GM19023 (cell line): ENCODE results near the gene KRTAP1-4.
"Not testable (repeated sequence)": the region's sequence is repeated elsewhere in the genome, so short reads cannot be mapped to it uniquely, and the experiment has no call there.

ENCODE experiments used
- ATAC-seq: cut with Tn5 transposase; IDR thresholded peaks from one replicate; pipeline ENCODE4 v1.9.1; 2021; ENCODE audit warnings: mild to moderate bottlenecking, moderate library complexity; ENCODE audit not compliant: unreplicated experiment

Gene KRTAP1-4, protein sequence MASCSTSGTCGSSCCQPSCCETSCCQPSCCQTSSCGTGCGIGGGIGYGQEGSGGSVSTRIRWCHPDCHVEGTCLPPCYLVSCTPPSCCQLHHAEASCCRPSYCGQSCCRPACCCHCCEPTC

DNA sequence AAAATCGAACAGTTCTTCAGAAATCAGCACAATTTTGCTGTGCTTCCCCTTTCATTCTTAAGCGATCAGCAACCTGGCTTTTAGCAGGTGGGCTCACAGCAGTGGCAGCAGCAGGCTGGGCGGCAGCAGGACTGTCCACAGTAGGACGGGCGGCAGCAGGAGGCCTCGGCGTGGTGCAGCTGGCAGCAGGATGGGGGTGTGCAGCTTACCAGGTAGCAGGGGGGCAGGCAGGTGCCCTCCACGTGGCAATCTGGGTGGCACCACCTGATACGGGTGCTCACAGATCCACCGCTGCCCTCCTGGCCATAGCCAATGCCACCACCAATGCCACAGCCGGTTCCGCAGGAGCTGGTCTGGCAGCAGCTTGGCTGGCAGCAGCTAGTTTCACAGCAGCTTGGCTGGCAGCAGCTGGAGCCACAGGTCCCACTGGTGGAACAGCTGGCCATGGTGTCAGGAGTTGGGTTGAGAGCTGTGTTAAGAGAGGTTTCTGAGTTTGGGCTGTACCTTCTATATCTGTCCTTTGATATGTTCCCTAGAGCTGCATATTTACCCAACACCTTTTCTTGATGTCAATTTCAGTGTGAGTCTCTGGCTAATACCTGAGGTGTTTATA, at the start of gene KRTAP1-4:
Gene KRTAP1-4, minus strand, starts transcription at position 563 of the 613 bp plus-strand sequence. Its CDS starts 117 bp downstream, at position 446.
- no peak for ATAC-seq

DNA sequence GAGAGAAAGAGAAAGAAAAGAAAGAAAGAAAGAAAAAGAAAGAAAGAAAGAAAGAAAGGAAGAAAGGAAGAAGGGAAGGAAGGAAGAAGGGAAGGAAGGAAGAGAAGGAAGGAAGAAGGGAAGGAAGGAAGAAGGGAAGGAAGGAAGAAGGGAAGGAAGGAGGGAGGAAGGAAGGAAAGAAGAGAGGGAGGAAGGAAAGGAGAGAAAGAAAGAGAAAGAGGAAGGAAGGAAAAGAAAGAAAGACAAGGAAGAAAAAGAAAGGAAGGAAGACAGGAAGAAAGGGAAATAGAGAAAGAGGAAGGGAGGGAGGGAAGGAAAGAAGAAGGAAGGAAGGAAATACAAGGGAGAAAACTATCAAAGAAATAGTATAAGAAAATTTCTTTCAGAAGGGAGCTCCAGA, 46.8 kb upstream of the KRTAP1-4 start:
- ATAC-seq, result no peak

DNA sequence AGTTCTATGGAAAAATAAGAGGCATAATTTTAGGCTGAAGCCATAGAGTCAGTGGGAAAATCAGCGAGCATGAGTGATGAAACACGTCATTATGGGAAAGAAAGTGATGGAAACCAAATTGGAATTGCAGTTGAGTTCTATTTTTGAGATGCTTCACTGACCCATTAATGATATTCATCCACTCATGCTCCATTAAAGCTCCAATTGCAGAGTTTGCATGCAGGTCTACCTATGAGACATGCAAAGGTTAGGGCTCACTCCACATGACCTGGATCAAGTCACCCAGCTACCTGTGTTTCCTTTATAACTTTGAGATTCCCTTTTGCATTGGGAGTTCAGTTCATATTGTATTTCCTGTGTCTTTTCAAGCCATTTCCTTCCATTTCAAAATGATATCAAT, 43.7 kb upstream of the KRTAP1-4 start:
- ATAC-seq, result no peak

GRCh38 chr17:41071606-41072360, 41.8 kb upstream of the KRTAP1-4 start:
- no peak for ATAC-seq

GRCh38 chr17:41069031-41069430, 39.0 kb upstream of the KRTAP1-4 start:
- ATAC-seq, result no peak

GRCh38 chr17:41067281-41067680, 37.3 kb upstream of the KRTAP1-4 start:
- ATAC-seq, result no peak

DNA sequence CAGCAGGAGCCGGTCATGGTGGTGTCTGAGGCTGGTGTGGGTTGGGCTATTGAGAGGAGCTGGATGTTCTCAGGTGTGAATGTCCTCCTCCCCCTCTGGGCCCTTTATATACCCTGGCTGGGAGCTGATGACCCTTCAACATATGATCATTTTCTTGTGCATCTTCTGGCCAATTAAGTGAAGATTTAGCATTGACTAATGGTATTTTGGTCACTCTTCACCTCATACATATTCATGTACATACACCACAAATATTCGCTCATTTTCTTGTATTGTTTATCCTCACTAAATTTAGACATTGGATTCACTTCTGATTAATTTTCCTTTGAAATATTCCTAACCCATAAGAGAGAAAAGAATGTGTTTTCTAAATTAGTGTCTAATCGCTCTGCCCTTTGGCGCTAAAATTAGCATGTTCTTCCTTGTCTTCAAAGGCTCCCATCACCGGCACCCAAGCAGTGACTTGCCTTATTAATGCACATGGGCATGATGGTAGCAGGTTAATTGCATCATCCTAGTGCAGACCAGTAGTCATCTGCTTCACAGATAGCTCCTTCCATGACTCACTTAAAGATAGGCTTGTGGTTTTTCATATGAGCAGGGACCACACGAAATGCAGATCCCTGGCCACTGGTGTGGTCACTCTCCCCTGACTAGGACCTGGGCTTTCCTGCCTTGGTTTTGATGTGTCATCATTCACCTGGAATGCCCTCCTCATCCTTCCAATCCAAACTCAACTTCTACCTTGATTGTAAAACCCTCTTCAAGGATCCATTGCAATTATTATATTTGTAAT, 36.0 kb upstream of the KRTAP1-4 start, which contains the start of gene KRTAP2-4:
Gene KRTAP2-4, minus strand, starts transcription at position 51 of the 796 bp plus-strand sequence. Its CDS starts 34 bp downstream, at position 17.
- no peak for ATAC-seq

DNA sequence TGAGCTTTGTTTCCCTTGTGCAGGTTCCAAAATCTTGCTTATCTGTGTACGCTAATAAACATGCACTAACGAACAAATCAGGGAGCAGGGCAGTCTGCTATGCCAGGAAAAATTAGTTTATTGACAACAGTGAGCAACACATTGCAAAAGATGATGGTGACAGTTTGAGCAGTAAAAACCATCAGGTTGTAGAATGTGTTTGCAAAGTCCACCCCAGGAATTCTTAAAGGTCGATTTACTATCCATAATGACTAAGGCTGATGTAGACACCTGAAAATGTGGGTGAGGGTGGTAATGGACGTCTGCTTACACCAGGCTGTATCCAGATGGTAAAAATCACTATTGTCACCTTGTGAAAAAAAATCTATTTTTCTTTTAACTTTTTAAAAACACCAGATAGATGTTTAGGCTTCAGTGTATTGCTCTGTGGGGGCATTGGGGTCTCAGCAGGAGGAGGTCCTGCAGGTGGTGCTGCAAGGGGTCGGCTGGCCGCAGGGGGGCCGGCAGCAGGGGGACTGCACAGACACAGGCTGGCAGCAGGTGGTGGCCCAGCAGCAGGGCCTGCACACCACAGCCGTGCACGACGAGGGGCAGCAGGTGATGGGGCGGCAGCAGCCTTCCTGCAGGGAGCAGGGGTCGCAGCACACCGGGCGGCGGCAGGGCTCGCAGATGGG, 35.2 kb upstream of the KRTAP1-4 start:
- ATAC-seq, result not testable (repeated sequence)

- ATAC-seq, result no peak
Measured at GRCh38 chr17:41064301-41064700, 34.3 kb upstream of the KRTAP1-4 start.

DNA sequence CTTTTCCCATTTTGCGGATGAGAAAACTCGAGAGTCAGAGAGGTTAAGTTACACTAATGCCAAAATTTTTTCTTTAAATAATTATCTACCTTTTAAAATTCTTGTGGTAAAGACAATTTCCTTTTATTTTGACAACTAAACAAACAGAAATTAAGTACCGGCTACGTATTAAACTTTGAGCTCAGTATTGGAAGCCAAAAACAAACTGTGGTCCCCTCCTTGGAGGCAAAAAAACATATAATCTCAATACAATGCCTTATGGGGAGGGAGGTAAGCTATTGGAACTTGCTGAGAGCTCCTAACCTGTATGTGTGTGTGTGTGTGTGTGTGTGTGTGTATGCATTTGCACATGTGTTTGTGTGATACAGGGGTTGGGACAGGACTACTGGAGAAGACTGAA, 33.5 kb upstream of the KRTAP1-4 start:
- ATAC-seq, result no peak

GRCh38 chr17:41061964-41062363, 32.0 kb upstream of the KRTAP1-4 start:
- ATAC-seq, result no peak

- no peak for ATAC-seq
Measured at GRCh38 chr17:41060052-41060604, 30.1 kb upstream of the KRTAP1-4 start, which contains the start of gene KRTAP2-3. Gene KRTAP2-3 (minus strand): TSS chr17:41060114. CDS start chr17:41060050, 64 bp downstream.

DNA sequence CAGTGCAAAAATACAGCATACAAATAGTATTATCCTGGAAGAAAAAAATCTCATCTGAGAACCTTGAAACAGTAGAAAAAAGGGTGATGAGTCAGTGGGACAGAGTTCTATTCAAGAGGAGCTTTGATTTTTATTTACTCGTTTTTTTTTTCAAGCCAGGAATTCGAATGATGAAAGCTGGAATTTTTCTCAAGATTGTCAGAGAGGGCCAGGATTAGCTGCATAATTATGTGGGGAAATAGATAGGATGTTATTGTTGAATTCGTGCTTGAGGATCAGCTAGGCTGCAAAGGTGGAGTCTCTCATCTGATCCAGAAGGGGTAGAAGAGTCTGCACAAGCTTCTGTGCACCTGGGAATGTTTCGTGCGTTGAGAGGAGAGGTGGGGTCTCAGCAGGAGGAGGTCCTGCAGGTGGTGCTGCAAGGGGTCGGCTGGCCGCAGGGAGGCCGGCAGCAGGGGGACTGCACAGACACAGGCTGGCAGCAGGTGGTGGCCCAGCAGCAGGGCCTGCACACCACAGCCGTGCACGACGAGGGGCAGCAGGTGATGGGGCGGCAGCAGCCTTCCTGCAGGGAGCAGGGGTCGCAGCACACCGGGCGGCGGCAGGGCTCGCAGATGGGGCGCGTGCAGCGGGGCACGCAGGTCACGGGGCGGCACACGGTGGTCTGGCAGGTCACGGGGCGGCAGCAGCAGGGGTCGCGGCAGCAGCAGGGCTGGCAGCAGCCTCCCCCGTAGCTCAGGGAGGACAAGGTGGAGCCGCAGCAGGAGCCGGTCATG, 29.5 kb upstream of the KRTAP1-4 start:
- not testable (repeated sequence) for ATAC-seq

GRCh38 chr17:41058741-41059140, 28.7 kb upstream of the KRTAP1-4 start:
- no peak for ATAC-seq

DNA sequence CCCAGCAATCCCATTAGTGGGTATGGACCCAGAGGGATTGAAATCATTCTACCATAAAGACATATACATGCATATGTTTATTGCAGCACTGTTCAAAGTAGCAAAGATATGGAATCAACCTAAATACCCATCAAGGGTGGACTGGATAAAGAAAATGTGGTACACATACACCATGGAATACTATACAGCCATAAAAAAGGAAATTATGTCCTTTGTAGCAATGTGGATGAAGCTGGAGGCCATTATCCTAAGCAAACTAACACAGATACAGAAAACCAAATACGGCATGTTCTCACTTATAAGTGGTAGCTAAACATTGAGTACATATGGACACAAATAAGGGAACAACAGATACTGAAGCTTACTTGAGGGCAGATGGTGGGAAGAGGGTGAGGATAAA, 27.6 kb upstream of the KRTAP1-4 start:
- ATAC-seq, result no peak

- ATAC-seq, result not testable (repeated sequence)
Measured at GRCh38 chr17:41055130-41055529, 25.1 kb upstream of the KRTAP1-4 start, which contains the start of gene KRTAP2-2. Gene KRTAP2-2 (minus strand): TSS chr17:41055230. CDS start chr17:41055211, 19 bp downstream.

DNA sequence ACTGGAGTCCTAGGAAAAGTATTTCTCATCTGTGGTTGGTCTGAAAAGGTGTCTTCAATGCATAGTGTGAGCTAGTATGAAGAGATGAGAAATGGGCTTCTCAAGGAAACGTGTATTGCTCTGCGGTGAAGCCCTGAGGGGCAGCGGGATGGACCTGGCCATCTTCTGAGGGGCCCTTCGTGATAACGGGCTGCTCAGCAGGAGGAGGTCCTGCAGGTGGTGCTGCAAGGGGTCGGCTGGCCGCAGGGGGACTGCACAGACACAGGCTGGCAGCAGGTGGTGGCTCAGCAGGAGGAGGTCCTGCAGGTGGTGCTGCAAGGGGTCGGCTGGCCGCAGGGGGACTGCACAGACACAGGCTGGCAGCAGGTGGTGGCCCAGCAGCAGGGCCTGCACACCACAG, 24.6 kb upstream of the KRTAP1-4 start:
- ATAC-seq, result not testable (repeated sequence)

GRCh38 chr17:41054025-41054424, 24.0 kb upstream of the KRTAP1-4 start:
- no peak for ATAC-seq

- no peak for ATAC-seq
Measured at GRCh38 chr17:41052566-41052965, 22.6 kb upstream of the KRTAP1-4 start.
